ENCODE measurements around the gene PNPLA5.

The PNPLA5 gene

GRCh38 chr22:43835736-43836135, 56.1 kb downstream of the PNPLA5 start:
- DNase-seq, result no peak

GRCh38 chr22:43835166-43835565, 56.6 kb downstream of the PNPLA5 start:
- no peak for DNase-seq

- DNase-seq, result no peak
These were observed 58.2 kb downstream of the PNPLA5 start for GRCh38 chr22:43833286-43834240.

GRCh38 chr22:43832393-43833265, 59.2 kb downstream of the PNPLA5 start:
- DNase-seq, result no peak

GRCh38 chr22:43831561-43832392, 60.0 kb downstream of the PNPLA5 start:
- DNase-seq, result no peak

- no peak for DNase-seq
These were observed 60.8 kb downstream of the PNPLA5 start for GRCh38 chr22:43830931-43831560.

- no peak for DNase-seq
These were observed 61.6 kb downstream of the PNPLA5 start for GRCh38 chr22:43829904-43830851.

Measured in AML-193 (cell line).